Prostate gland (tissue), 2 donors: ENCODE data around the gene LRP4.
A peak's percentile ranks its signal among the peaks of the same experiment; 100 is the strongest.

Experiments
- CTCF ChIP-seq, 4 experiments: fragments of 200-600 bp in 2 of 4; fragments of 450-650 bp in 2 of 4; sonication (generic) in 2 of 4; IDR thresholded peaks; 1 replicate in 3 of 4; 2 replicates in 1 of 4; pipeline ENCODE4 v1.5.1; 2016 to 2019; ENCODE audit warnings: antibody characterized with exemption in 4 of 4, mild to moderate bottlenecking in 2 of 4, moderate library complexity in 2 of 4
- POLR2A ChIP-seq: fragments of 450-650 bp; IDR thresholded peaks from one replicate; pipeline ENCODE4 v1.6.1; 2016; ENCODE audit warnings: antibody characterized with exemption, mild to moderate bottlenecking

DNA sequence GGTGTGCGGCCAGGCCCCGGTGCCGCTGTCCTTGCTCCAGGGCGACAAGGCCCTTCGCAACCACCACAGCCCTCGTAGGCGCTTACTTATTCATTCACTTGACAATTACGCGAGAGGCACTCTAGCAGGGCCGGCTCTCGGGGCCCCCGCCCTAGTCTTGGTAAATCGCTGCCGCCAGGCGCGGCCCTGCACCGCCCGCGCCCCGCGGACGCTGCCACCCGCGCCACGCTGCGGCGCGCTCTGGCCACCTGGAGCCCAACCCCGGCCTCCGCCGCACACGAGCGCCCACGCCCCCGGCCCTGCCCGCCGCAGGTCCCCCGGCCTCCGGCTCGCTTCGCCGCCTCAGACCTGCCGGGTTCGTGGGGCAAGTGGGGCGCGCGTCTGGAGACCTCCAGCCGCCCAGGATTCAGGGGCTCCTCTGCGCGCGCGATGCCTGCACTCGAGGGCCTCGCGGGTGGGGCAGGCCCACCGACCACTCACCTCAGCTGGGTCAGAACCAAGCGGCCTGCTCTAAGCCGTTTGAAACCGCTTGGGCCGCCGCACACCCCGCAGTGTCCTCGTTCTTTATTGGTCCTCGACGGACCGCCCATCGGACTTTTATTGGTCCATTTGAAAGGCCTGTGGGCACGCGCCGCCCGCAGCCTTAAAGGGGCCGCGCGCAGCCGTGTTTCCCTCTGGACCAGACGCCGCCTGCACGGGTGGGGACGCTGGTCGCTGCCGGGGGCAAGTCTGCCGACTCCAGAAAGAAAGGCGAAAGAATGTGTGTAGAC, 72.4 kb downstream of the LRP4 start, which contains the start of gene CKAP5:
- TF ChIP-seq CTCF (IDR thresholded peaks at IDR 0.05) (no peak), POLR2A (peak; percentile 61)
